Type B pancreatic cell (in vitro differentiated cells): ENCODE results near the gene CTAG1A. TPM values are rescaled to one million over a fixed set of nuclear protein-coding genes. Genes with fewer than 3 reads are reported as not detected.
"Not testable (repeated sequence)": the region's sequence is repeated elsewhere in the genome, so short reads cannot be mapped to it uniquely, and the experiment has no call there.

Source experiments
- DNase-seq: peaks from one replicate; pipeline ENCODE4 v3.0.0; 2021; ENCODE audit warnings: mixed read lengths; ENCODE audit not compliant: unreplicated experiment; ENCODE audit errors: extremely low spot score
- H3K27ac Mint-ChIP-seq: 2 replicates; pipeline ENCODE4 v1.8.0; 2021; ENCODE audit warnings: mild to moderate bottlenecking, mixed read lengths
- H3K27me3 Mint-ChIP-seq: 2 replicates; pipeline ENCODE4 v1.8.0; 2021; ENCODE audit warnings: mixed read lengths
- H3K36me3 Mint-ChIP-seq: 2 replicates; pipeline ENCODE4 v1.8.0; 2021; ENCODE audit warnings: mixed read lengths
- H3K4me1 Mint-ChIP-seq: one replicate; pipeline ENCODE4 v1.8.0; 2021; ENCODE audit warnings: mixed read lengths; ENCODE audit not compliant: unreplicated experiment
- H3K4me3 Mint-ChIP-seq: 2 replicates; pipeline ENCODE4 v1.8.0; 2021; ENCODE audit warnings: mild to moderate bottlenecking, mixed read lengths
- H3K9me3 Mint-ChIP-seq: 2 replicates; pipeline ENCODE4 v1.8.0; 2021; ENCODE audit warnings: mixed read lengths
- total RNA-seq: library from RNA; stranded (reverse); gene quantifications from 2 replicates; pipeline ENCODE4 v1.2.1, GENCODE V29; 2021; ENCODE audit warnings: low replicate concordance

CTAG1A gene
- total RNA-seq, 1 donor from 2014 or later, result not detected

GRCh38 chrX:154613586-154613985, 28.7 kb downstream of the CTAG1A start:
- not testable (repeated sequence) for DNase-seq, H3K9me3 Mint-ChIP-seq, H3K4me1 Mint-ChIP-seq, H3K27ac Mint-ChIP-seq, H3K27me3 Mint-ChIP-seq, H3K4me3 Mint-ChIP-seq, H3K36me3 Mint-ChIP-seq

GRCh38 chrX:154619182-154619581, 34.2 kb downstream of the CTAG1A start, which contains the start of gene CTAG1B:
Gene CTAG1B, minus strand, starts transcription at chrX:154619282. Its CDS starts 64 bp downstream, at chrX:154619218.
- not testable (repeated sequence) for H3K27me3 Mint-ChIP-seq, H3K27ac Mint-ChIP-seq, H3K9me3 Mint-ChIP-seq, H3K4me1 Mint-ChIP-seq, H3K4me3 Mint-ChIP-seq, H3K36me3 Mint-ChIP-seq, DNase-seq

- H3K27me3 Mint-ChIP-seq, H3K27ac Mint-ChIP-seq, H3K4me1 Mint-ChIP-seq, H3K9me3 Mint-ChIP-seq, DNase-seq, H3K4me3 Mint-ChIP-seq, H3K36me3 Mint-ChIP-seq: not testable (repeated sequence)
These were observed 36.0 kb downstream of the CTAG1A start for GRCh38 chrX:154620767-154621414.

- H3K9me3 Mint-ChIP-seq, H3K4me1 Mint-ChIP-seq, H3K27me3 Mint-ChIP-seq, H3K36me3 Mint-ChIP-seq, H3K4me3 Mint-ChIP-seq, H3K27ac Mint-ChIP-seq, DNase-seq: not testable (repeated sequence)
These were observed 44.0 kb downstream of the CTAG1A start for GRCh38 chrX:154628960-154629359.

- H3K4me1 Mint-ChIP-seq, H3K27me3 Mint-ChIP-seq, DNase-seq, H3K27ac Mint-ChIP-seq, H3K36me3 Mint-ChIP-seq, H3K4me3 Mint-ChIP-seq, H3K9me3 Mint-ChIP-seq: not testable (repeated sequence)
These were observed 46.0 kb downstream of the CTAG1A start for GRCh38 chrX:154630949-154631348.

GRCh38 chrX:154633661-154634060, 48.7 kb downstream of the CTAG1A start:
- H3K9me3 Mint-ChIP-seq, DNase-seq, H3K4me3 Mint-ChIP-seq, H3K4me1 Mint-ChIP-seq, H3K36me3 Mint-ChIP-seq, H3K27ac Mint-ChIP-seq, H3K27me3 Mint-ChIP-seq: not testable (repeated sequence)

Other genes with a start within 250 kb of the CTAG1A start
- 806 and 851 TPM in 2 replicates for gene FLNA, start 210.5 kb upstream of the CTAG1A start, total RNA-seq
- 56.7 and 62.7 TPM in 2 replicates for gene EMD, start 205.8 kb upstream of the CTAG1A start, total RNA-seq
- gene RPL10, start 186.8 kb upstream of the CTAG1A start, total RNA-seq, result 2,880 and 3,042 TPM in 2 replicates
- 13.3 and 14.4 TPM in 2 replicates for gene DNASE1L1, start 175.9 kb upstream of the CTAG1A start, total RNA-seq
- 30.5 and 46.1 TPM in 2 replicates for gene TAFAZZIN, start 173.6 kb upstream of the CTAG1A start, total RNA-seq
- 105 and 159 TPM in 2 replicates for gene ATP6AP1, start 156.5 kb upstream of the CTAG1A start, total RNA-seq
- 105 and 159 TPM in 2 replicates for gene GDI1, start 148.0 kb upstream of the CTAG1A start, total RNA-seq
- 59.2 and 63.8 TPM in 2 replicates for gene FAM50A, start 141.0 kb upstream of the CTAG1A start, total RNA-seq
- gene PLXNA3, start 126.9 kb upstream of the CTAG1A start, total RNA-seq, result 62.9 and 85.1 TPM in 2 replicates
- 12.9 and 15.9 TPM in 2 replicates for gene LAGE3, start 105.9 kb upstream of the CTAG1A start, total RNA-seq
- 23.3 and 28.7 TPM in 2 replicates for gene UBL4A, start 98.5 kb upstream of the CTAG1A start, total RNA-seq
- gene SLC10A3, start 94.5 kb upstream of the CTAG1A start, total RNA-seq, result 13.0 and 23.0 TPM in 2 replicates
- gene FAM3A, start 68.9 kb upstream of the CTAG1A start, total RNA-seq, result 34.1 and 35.9 TPM in 2 replicates
- 41.3 and 57.9 TPM in 2 replicates for gene G6PD, start 38.3 kb upstream of the CTAG1A start, total RNA-seq
- 14.6 and 15.5 TPM in 2 replicates for gene IKBKG, start 37.5 kb upstream of the CTAG1A start, total RNA-seq
- not detected in 2 replicates for gene CTAG1B, start 34.1 kb downstream of the CTAG1A start, total RNA-seq
- not detected in 2 replicates for gene CTAG2, start 68.4 kb downstream of the CTAG1A start, total RNA-seq
- 0.19 TPM in 1 of 2 replicates, not detected in the other for gene GAB3, start 165.9 kb downstream of the CTAG1A start, total RNA-seq
- gene DKC1, start 177.7 kb downstream of the CTAG1A start, total RNA-seq, result 52.0 and 62.7 TPM in 2 replicates
- gene MPP1, start 220.4 kb downstream of the CTAG1A start, total RNA-seq, result 10.4 and 13.8 TPM in 2 replicates
- not detected in 2 replicates for gene SMIM9, start 249.5 kb downstream of the CTAG1A start, total RNA-seq